Activated naive CD8-positive, alpha-beta T cell treated with anti-CD3 and anti-CD28 coated beads, Interleukin-2, amount 10 ng/mL, durations not matched to agents 7 days and 5 days (primary cell): ENCODE measurements around the gene ALG13. TPM values are rescaled to one million over a fixed set of nuclear protein-coding genes. Genes with fewer than 3 reads are reported as not detected.
"Not testable (repeated sequence)": the region's sequence is repeated elsewhere in the genome, so short reads cannot be mapped to it uniquely, and the experiment has no call there.

Experiments used
- ATAC-seq: fragments of 150-1000 bp; cut with Tn5 transposase; one replicate; pipeline ENCODE4 v1.10.0; 2021; ENCODE audit warnings: low read depth, moderate library complexity
- POLR2A ChIA-PET: fragments of 350-600 bp; sonication (Branson Sonifier 250); formaldehyde crosslinking; loops from one replicate; lab custom pipeline; 2021; ENCODE audit warnings: antibody characterized with exemption; lab: Charles Lee
- DNase-seq: peaks from one replicate; pipeline ENCODE4 v3.0.0; 2021
- H3K27ac Mint-ChIP-seq: one replicate; pipeline ENCODE4 v1.8.0; 2022; ENCODE audit warnings: mild to moderate bottlenecking, mixed read lengths
- H3K27me3 Mint-ChIP-seq: one replicate; pipeline ENCODE4 v1.8.0; 2022; ENCODE audit warnings: mild to moderate bottlenecking, moderate library complexity, mixed read lengths
- H3K36me3 Mint-ChIP-seq: one replicate; pipeline ENCODE4 v1.8.0; 2021; ENCODE audit warnings: mild to moderate bottlenecking, mixed read lengths
- H3K4me1 Mint-ChIP-seq: one replicate; pipeline ENCODE4 v1.8.0; 2021; ENCODE audit warnings: mixed read lengths
- H3K4me3 Mint-ChIP-seq: one replicate; pipeline ENCODE4 v1.8.0; 2022; ENCODE audit warnings: mild to moderate bottlenecking, moderate library complexity, mixed read lengths
- H3K9me3 Mint-ChIP-seq: one replicate; pipeline ENCODE4 v1.8.0; 2021; ENCODE audit warnings: mixed read lengths
- total RNA-seq, 2 experiments: library from RNA; stranded (reverse); gene quantifications; one replicate each; pipeline ENCODE4 v1.2.3, GENCODE V29; 2021

The ALG13 gene
- 10 to 100 TPM; 57.3 to 63.8 TPM for total RNA-seq

- no peaks in the 10 kb centered on the region for H3K9me3 Mint-ChIP-seq
- peak; percentile 90 for ATAC-seq
- peak; percentile 82 for DNase-seq
- H3K27me3 Mint-ChIP-seq = no peaks in the 10 kb centered on the region
- POLR2A ChIA-PET = interaction anchor here (0.7 to 0.8 kb wide), 2 partner anchors 9 to 31 kb away, joined by 3 to 4 read pairs; no protein-coding TSS in a partner anchor
- H3K4me1 Mint-ChIP-seq = peaks cover 18% of the 10 kb centered on the region
- peaks cover 12% of the 10 kb centered on the region for H3K36me3 Mint-ChIP-seq
- H3K4me3 Mint-ChIP-seq = peak within 1 kb of the TSS; percentile 88
- peak within 1 kb of the TSS; percentile 98 for H3K27ac Mint-ChIP-seq
Observed at GRCh38 chrX:111680988-111681779, at the start of gene ALG13. Gene ALG13 (plus strand): TSS chrX:111681170. CDS start chrX:111681219, 49 bp downstream.

GRCh38 chrX:111634823-111635729 lies 45.9 kb upstream of the ALG13 start:
- DNase-seq (no peak), ATAC-seq (no peak)
- H3K4me3 Mint-ChIP-seq = no peak overlapping the region
- H3K9me3 Mint-ChIP-seq = no peaks in the 10 kb centered on the region
- no peaks in the 10 kb centered on the region for H3K36me3 Mint-ChIP-seq
- no peaks in the 10 kb centered on the region for H3K4me1 Mint-ChIP-seq
- H3K27ac Mint-ChIP-seq = no peak overlapping the region
- POLR2A ChIA-PET = no interaction called here
- no peaks in the 10 kb centered on the region for H3K27me3 Mint-ChIP-seq

- no peak for DNase-seq
- no peak for ATAC-seq
- H3K27ac Mint-ChIP-seq = no peak overlapping the region
- no peaks in the 10 kb centered on the region for H3K9me3 Mint-ChIP-seq
- POLR2A ChIA-PET = no interaction called here
- no peaks in the 10 kb centered on the region for H3K4me1 Mint-ChIP-seq
- no peaks in the 10 kb centered on the region for H3K27me3 Mint-ChIP-seq
- no peaks in the 10 kb centered on the region for H3K36me3 Mint-ChIP-seq
- no peak overlapping the region for H3K4me3 Mint-ChIP-seq
Observed at GRCh38 chrX:111641969-111642368, 39.0 kb upstream of the ALG13 start.

- ATAC-seq, H3K4me3 Mint-ChIP-seq, H3K9me3 Mint-ChIP-seq, H3K27me3 Mint-ChIP-seq, H3K27ac Mint-ChIP-seq, DNase-seq, H3K36me3 Mint-ChIP-seq, POLR2A ChIA-PET, H3K4me1 Mint-ChIP-seq: not testable (repeated sequence)
Observed at GRCh38 chrX:111645165-111645564, 35.8 kb upstream of the ALG13 start.

GRCh38 chrX:111645607-111646006 lies 35.4 kb upstream of the ALG13 start:
- DNase-seq (no peak), ATAC-seq (no peak)
- Mint-ChIP-seq H3K4me1 (no peaks in the 10 kb centered on the region), H3K9me3 (no peaks in the 10 kb centered on the region), H3K4me3 (no peak overlapping the region), H3K36me3 (no peaks in the 10 kb centered on the region), H3K27me3 (no peaks in the 10 kb centered on the region), H3K27ac (no peak overlapping the region)
- POLR2A ChIA-PET = no interaction called here

- Mint-ChIP-seq H3K4me3 (no peak overlapping the region), H3K9me3 (no peaks in the 10 kb centered on the region), H3K36me3 (no peaks in the 10 kb centered on the region), H3K27ac (no peak overlapping the region), H3K4me1 (no peaks in the 10 kb centered on the region), H3K27me3 (no peaks in the 10 kb centered on the region)
- POLR2A ChIA-PET = no interaction called here
- ATAC-seq (no peak), DNase-seq (no peak)
Observed at GRCh38 chrX:111646515-111646914, 34.5 kb upstream of the ALG13 start.

- Mint-ChIP-seq H3K27ac (no peak overlapping the region), H3K4me3 (no peak overlapping the region), H3K9me3 (no peaks in the 10 kb centered on the region), H3K27me3 (no peaks in the 10 kb centered on the region), H3K4me1 (no peaks in the 10 kb centered on the region), H3K36me3 (no peaks in the 10 kb centered on the region)
- DNase-seq = no peak
- POLR2A ChIA-PET = no interaction called here
- no peak for ATAC-seq
Observed at GRCh38 chrX:111648802-111649201, 32.2 kb upstream of the ALG13 start.

- POLR2A ChIA-PET = no interaction called here
- Mint-ChIP-seq H3K27ac (no peak overlapping the region), H3K4me1 (no peaks in the 10 kb centered on the region), H3K9me3 (no peaks in the 10 kb centered on the region), H3K4me3 (no peak overlapping the region), H3K36me3 (no peaks in the 10 kb centered on the region), H3K27me3 (no peaks in the 10 kb centered on the region)
- DNase-seq (no peak), ATAC-seq (no peak)
Observed at GRCh38 chrX:111649638-111650037, 31.3 kb upstream of the ALG13 start.

- ATAC-seq (no peak), DNase-seq (no peak)
- H3K27ac Mint-ChIP-seq = no peak overlapping the region
- POLR2A ChIA-PET = no interaction called here
- H3K9me3 Mint-ChIP-seq = no peaks in the 10 kb centered on the region
- no peaks in the 10 kb centered on the region for H3K36me3 Mint-ChIP-seq
- no peaks in the 10 kb centered on the region for H3K27me3 Mint-ChIP-seq
- no peaks in the 10 kb centered on the region for H3K4me1 Mint-ChIP-seq
- no peak overlapping the region for H3K4me3 Mint-ChIP-seq
Observed at GRCh38 chrX:111650845-111651244, 30.1 kb upstream of the ALG13 start.

GRCh38 chrX:111652719-111653118 lies 28.3 kb upstream of the ALG13 start:
- no peak for ATAC-seq
- no peaks in the 10 kb centered on the region for H3K27me3 Mint-ChIP-seq

GRCh38 chrX:111661241-111661640 lies 19.7 kb upstream of the ALG13 start:
- POLR2A ChIA-PET = no interaction called here
- no peak overlapping the region for H3K27ac Mint-ChIP-seq
- H3K27me3 Mint-ChIP-seq = no peaks in the 10 kb centered on the region
- DNase-seq (no peak), ATAC-seq (no peak)
- no peak overlapping the region for H3K4me3 Mint-ChIP-seq
- H3K36me3 Mint-ChIP-seq = no peaks in the 10 kb centered on the region
- peaks cover 2% of the 10 kb centered on the region for H3K4me1 Mint-ChIP-seq
- H3K9me3 Mint-ChIP-seq = no peaks in the 10 kb centered on the region

More at GRCh38 chrX:111652719-111653118, 28.3 kb upstream of the ALG13 start:
- DNase-seq = no peak
- Mint-ChIP-seq H3K27ac (no peak overlapping the region), H3K9me3 (no peaks in the 10 kb centered on the region), H3K36me3 (no peaks in the 10 kb centered on the region), H3K4me3 (no peak overlapping the region), H3K4me1 (no peaks in the 10 kb centered on the region)
- POLR2A ChIA-PET = no interaction called here

GRCh38 chrX:111662292-111662691 lies 18.7 kb upstream of the ALG13 start:
- POLR2A ChIA-PET = no interaction called here
- Mint-ChIP-seq H3K27ac (no peak overlapping the region), H3K36me3 (no peaks in the 10 kb centered on the region), H3K4me3 (no peak overlapping the region), H3K4me1 (peaks cover 2% of the 10 kb centered on the region), H3K9me3 (no peaks in the 10 kb centered on the region), H3K27me3 (no peaks in the 10 kb centered on the region)
- DNase-seq = no peak
- ATAC-seq = no peak

GRCh38 chrX:111671668-111672067 lies 9.3 kb upstream of the ALG13 start:
- Mint-ChIP-seq H3K27me3 (no peaks in the 10 kb centered on the region), H3K4me1 (no peaks in the 10 kb centered on the region), H3K9me3 (no peaks in the 10 kb centered on the region), H3K36me3 (no peaks in the 10 kb centered on the region), H3K27ac (no peak overlapping the region), H3K4me3 (no peak overlapping the region)
- POLR2A ChIA-PET = no interaction called here
- ATAC-seq (no peak), DNase-seq (no peak)
